B cell (primary cell): ENCODE data around the gene IFT43. TPM values are rescaled to one million over a fixed set of nuclear protein-coding genes. Genes with fewer than 3 reads are reported as not detected.

ENCODE experiments used
- ATAC-seq: fragments of 200-7000 bp; cut with Tn5 transposase; one replicate; pipeline ENCODE4 v1.10.0; 2021; ENCODE audit warnings: low read depth, mild to moderate bottlenecking, moderate number of reproducible peaks, moderate library complexity
- CTCF ChIA-PET: fragments of 350-600 bp; sonication (Branson Sonifier 250); formaldehyde crosslinking; loops from one replicate; lab custom pipeline; 2021; ENCODE audit warnings: antibody characterized with exemption, inconsistent platforms; lab: Charles Lee
- POLR2A ChIA-PET: fragments of 350-600 bp; sonication (Branson Sonifier 250); formaldehyde crosslinking; loops from one replicate; lab custom pipeline; 2021; ENCODE audit warnings: antibody characterized with exemption; lab: Charles Lee
- DNase-seq: peaks from one replicate; pipeline ENCODE4 v3.0.0; 2013
- H2AFZ ChIP-seq: 2 replicates; pipeline ENCODE4 v1.6.1; 2012; ENCODE audit warnings: mild to moderate bottlenecking, low read depth, low read length; ENCODE audit not compliant: insufficient read depth, poor library complexity, severe bottlenecking
- H3K27ac ChIP-seq, 2 donors: 1 replicate in 1 of 2; 2 replicates in 1 of 2; pipeline ENCODE4 v1.5.1; 2012 to 2013; ENCODE audit warnings: low read length in 2 of 2, mild to moderate bottlenecking in 2 of 2, moderate library complexity in 1 of 2
- H3K27me3 ChIP-seq, 4 experiments: fragments of 200-600 bp in 1 of 4; sonication (generic) in 1 of 4; replicated peaks in 1 of 4; 1 replicate in 2 of 4; 2 replicates in 2 of 4; pipeline versions ENCODE4 v1.6.1 to v1.7.0; 2013 to 2016; ENCODE audit warnings: low read length in 3 of 4, mild to moderate bottlenecking in 2 of 4, mixed read lengths in 1 of 4, moderate library complexity in 1 of 4; ENCODE audit not compliant: insufficient read depth in 4 of 4, control insufficient read depth in 3 of 4; ENCODE audit errors: control extremely low read depth in 1 of 4
- H3K36me3 ChIP-seq, 2 experiments: replicated peaks in 1 of 2; 1 replicate in 1 of 2; 2 replicates in 1 of 2; pipeline versions ENCODE4 v1.6.1 to v1.7.1; 2013; ENCODE audit warnings: low read length in 1 of 2; ENCODE audit not compliant: insufficient read depth in 2 of 2, control insufficient read depth in 1 of 2; ENCODE audit errors: control extremely low read depth in 1 of 2, extremely low read depth in 1 of 2
- H3K4me1 ChIP-seq, 2 donors: fragments of 200-600 bp in 1 of 2; sonication (generic) in 1 of 2; 1 replicate in 1 of 2; 2 replicates in 1 of 2; pipeline versions ENCODE4 v1.5.1 to v1.6.1; 2013 to 2017; ENCODE audit warnings: low read length in 2 of 2; ENCODE audit not compliant: control insufficient read depth in 2 of 2, insufficient read depth in 2 of 2
- H3K4me2 ChIP-seq: replicated peaks from 2 replicates; pipeline ENCODE3; 2012; ENCODE audit warnings: mild to moderate bottlenecking, low read depth, low read length; ENCODE audit not compliant: poor library complexity, severe bottlenecking
- H3K4me3 ChIP-seq, 5 experiments: fragments of 200-600 bp in 1 of 5; sonication (generic) in 1 of 5; 1 replicate in 3 of 5; 2 replicates in 2 of 5; pipeline versions ENCODE4 v1.5.1 to v1.7.0; 2011 to 2016; ENCODE audit warnings: low read length in 4 of 5, mild to moderate bottlenecking in 4 of 5, low read depth in 2 of 5, control low read depth in 1 of 5, moderate library complexity in 1 of 5; ENCODE audit not compliant: insufficient read depth in 1 of 5; ENCODE audit errors: control extremely low read depth in 1 of 5, extremely low read depth in 1 of 5
- H3K79me2 ChIP-seq: fragments of 200-600 bp; sonication (generic); one replicate; pipeline ENCODE4 v1.6.0; 2016; ENCODE audit warnings: low read length; ENCODE audit not compliant: control insufficient read depth, insufficient read depth
- H3K9ac ChIP-seq: fragments of 200-600 bp; sonication (generic); 2 replicates; pipeline ENCODE4 v1.6.1; 2017; ENCODE audit warnings: mild to moderate bottlenecking, low read length, moderate library complexity
- H3K9me3 ChIP-seq, 3 donors: one replicate each; pipeline versions ENCODE4 v1.6.1 to v1.7.1; 2013; ENCODE audit warnings: low read length in 2 of 3; ENCODE audit not compliant: control insufficient read depth in 2 of 3, insufficient read depth in 1 of 3; ENCODE audit errors: control extremely low read depth in 1 of 3
- H4K20me1 ChIP-seq: 2 replicates; pipeline ENCODE4 v1.6.0; 2012; ENCODE audit warnings: mild to moderate bottlenecking, low read length; ENCODE audit not compliant: insufficient read depth, control insufficient read depth, poor library complexity, severe bottlenecking
- H3K27ac Mint-ChIP-seq: one replicate; pipeline ENCODE4 v1.8.0; 2021; ENCODE audit warnings: mixed read lengths
- H3K27me3 Mint-ChIP-seq: one replicate; pipeline ENCODE4 v1.8.0; 2021; ENCODE audit warnings: mixed read lengths
- H3K4me1 Mint-ChIP-seq: one replicate; pipeline ENCODE4 v1.8.0; 2021; ENCODE audit warnings: mixed read lengths
- H3K4me3 Mint-ChIP-seq: one replicate; pipeline ENCODE4 v1.8.0; 2021; ENCODE audit warnings: mixed read lengths
- H3K9me3 Mint-ChIP-seq: one replicate; pipeline ENCODE4 v1.8.0; 2022; ENCODE audit warnings: mixed read lengths; ENCODE audit not compliant: insufficient read depth
- CTCF ChIP-seq: fragments of 200-600 bp; IDR thresholded peaks from one replicate; pipeline ENCODE4 v1.8.0; 2022; ENCODE audit warnings: antibody characterized with exemption, mild to moderate bottlenecking
- EZH2 ChIP-seq: IDR thresholded peaks from 2 replicates; pipeline ENCODE4 v1.6.1; 2012; ENCODE audit warnings: borderline replicate concordance, low read depth, mild to moderate bottlenecking, moderate library complexity, low read length; ENCODE audit not compliant: insufficient read depth, poor library complexity, severe bottlenecking
- WGBS: methylation state at CpG from one replicate; pipeline ENCODE4 v1.1.5; 2013; ENCODE audit warnings: missing lambda C conversion rate; ENCODE audit not compliant: insufficient coverage; 5-methylcytosine and 5-hydroxymethylcytosine counted together
- intact Hi-C: fragments of 100-400 bp; cut with micrococcal nuclease; formaldehyde crosslinking; loops from one replicate; pipeline ENCODE4 v1.10.0; 2022
- polyA plus RNA-seq: library from polyadenylated mRNA; depleted of rRNA; stranded (reverse); fragments of >200 nt; gene quantifications from 2 replicates; pipeline ENCODE4 v1.2.3, GENCODE V29; 2012
- total RNA-seq, 2 donors: library from RNA; stranded (reverse); fragments of 120-200 nt in 1 of 2; gene quantifications; 1 replicate in 1 of 2; 2 replicates in 1 of 2; pipeline versions ENCODE4 v1.2.3 to v1.2.4, GENCODE V29; 2013 to 2022

Gene IFT43
- total and polyA plus RNA-seq, 2 donors (not counting 1 experiment from before 2014, with no cell fraction given): 14.7 to 21.5 TPM

GRCh38 chr14:75979648-75980565 lies 5.7 kb upstream of the IFT43 start:
- H3K27ac Mint-ChIP-seq: peak overlapping the region; percentile 86

More at GRCh38 chr14:75979648-75980565, 5.7 kb upstream of the IFT43 start:
- Mint-ChIP-seq H3K27me3 (no peaks in the 10 kb centered on the region), H3K4me3 (peak overlapping the region; percentile 61), H3K4me1 (peaks cover 60% of the 10 kb centered on the region), H3K9me3 (no peaks in the 10 kb centered on the region)
- Histone ChIP-seq H3K4me2 (peak overlapping the region; percentile 60), H3K4me3 (no peak overlapping the region), H3K4me1 (peaks cover 40 to 57% of the 10 kb centered on the region in 2 donors), H4K20me1 (no peaks in the 10 kb centered on the region), H3K36me3 (no peaks in the 10 kb centered on the region), H3K27ac (no peak overlapping the region), H3K9ac (no peak overlapping the region), H2AFZ (peak overlapping the region; percentile 68), H3K27me3 (no peaks in the 10 kb centered on the region), H3K9me3 (no peaks in the 10 kb centered on the region), H3K79me2 (peaks cover 4% of the 10 kb centered on the region)
- ChIA-PET POLR2A (interaction anchor here (0.8 kb wide), 1 partner anchor 271 kb away, joined by 8 read pairs; no protein-coding TSS in a partner anchor), CTCF (interaction anchor here (0.9 to 15.2 kb wide), 12 partner anchors 10 to 402 kb away, joined by 3 to 376 read pairs (median 7); partner anchors contain the start of gene FLVCR2)
- DNase-seq: peak; percentile 13
- TF ChIP-seq EZH2 (no peak), CTCF (no peak)
- intact Hi-C loops: loop anchor here (10.0 kb wide), 2 partner anchors 1345 to 1965 kb away; partner anchors contain the start of genes BBOF1, ENTPD5, GSTZ1 and POMT2
- no peak for ATAC-seq
- 91% methylated on average over 23 of the region's 27 CpGs for WGBS
